ENCODE data around the gene SLC44A4.
"Not testable (repeated sequence)": the region's sequence is repeated elsewhere in the genome, so short reads cannot be mapped to it uniquely, and the experiment has no call there.

Gene SLC44A4

DNA sequence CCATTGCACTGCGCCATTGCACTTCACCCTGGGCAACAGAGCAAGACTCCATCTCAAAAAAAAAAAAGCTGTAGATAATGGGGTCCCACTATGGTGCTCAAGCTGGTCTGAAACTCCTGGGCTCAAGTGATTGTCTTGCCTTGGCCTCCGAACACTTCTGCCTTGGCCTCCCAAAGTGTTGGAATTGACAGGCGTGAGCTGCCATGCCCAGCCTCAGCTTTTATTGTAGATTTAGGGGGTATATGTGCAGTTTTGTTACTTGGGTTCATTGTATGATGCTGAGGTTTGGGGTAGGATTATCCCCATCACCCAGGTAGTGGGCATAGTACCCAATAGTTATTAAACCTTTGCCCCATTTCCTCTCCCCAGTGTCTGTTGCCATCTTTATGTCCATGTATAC lies 39.8 kb downstream of the SLC44A4 start:
- Histone ChIP-seq H3K4me3 (ENCODE audit: low read length) (no peak overlapping the region), H3K9me3 (ENCODE audit: control insufficient read depth, insufficient read depth, low read length) (no peaks in the 10 kb centered on the region), H3K4me1 (ENCODE audit: control insufficient read depth, insufficient read depth, low read length) (no peaks in the 10 kb centered on the region), H3K27ac (ENCODE audit: low read length) (no peak overlapping the region), H3K36me3 (ENCODE audit: control insufficient read depth, insufficient read depth, low read length) (peaks cover 29% of the 10 kb centered on the region; the same call in 1 of the 2 replicates), H3K27me3 (ENCODE audit: control insufficient read depth, insufficient read depth, low read length) (no peaks in the 10 kb centered on the region)
- WGBS (ENCODE audit: insufficient coverage, insufficient read length), result no CpG with 5 or more reads among the region's 3 CpGs
- DNase-seq (ENCODE audit: low read depth, low spot score), result no peak

DNA sequence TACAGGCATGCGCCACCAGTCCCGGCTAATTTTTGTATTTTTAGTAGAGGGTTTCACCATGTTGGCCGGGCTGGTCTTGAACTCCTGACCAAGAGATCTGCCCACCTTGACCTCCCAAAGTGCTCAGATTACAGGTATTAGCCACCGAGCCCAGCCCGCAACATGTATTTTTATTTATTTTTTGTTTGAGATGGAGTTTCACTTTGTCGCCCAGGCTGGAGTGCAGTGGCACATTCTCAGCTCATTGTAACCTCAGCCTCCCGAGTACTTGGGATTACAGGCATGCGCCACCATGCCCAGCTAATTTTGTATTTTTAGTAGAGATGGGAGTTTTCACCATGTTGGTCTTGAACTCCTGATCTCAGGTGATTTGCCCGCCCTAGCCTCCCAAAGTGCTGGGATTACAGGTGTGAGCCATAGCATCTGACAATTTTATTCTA lies 40.7 kb downstream of the SLC44A4 start:
- H3K4me3 ChIP-seq (ENCODE audit: low read length); H3K9me3 ChIP-seq (ENCODE audit: control insufficient read depth, insufficient read depth, low read length); DNase-seq (ENCODE audit: low read depth, low spot score); H3K27ac ChIP-seq (ENCODE audit: low read length); H3K4me1 ChIP-seq (ENCODE audit: control insufficient read depth, insufficient read depth, low read length); H3K27me3 ChIP-seq (ENCODE audit: control insufficient read depth, insufficient read depth, low read length): not testable (repeated sequence)
- H3K36me3 ChIP-seq (ENCODE audit: control insufficient read depth, insufficient read depth, low read length), result peaks cover 29% of the 10 kb centered on the region; the same call in 1 of the 2 replicates
- no CpG with 5 or more reads among the region's 9 CpGs for WGBS (ENCODE audit: insufficient coverage, insufficient read length)

DNA sequence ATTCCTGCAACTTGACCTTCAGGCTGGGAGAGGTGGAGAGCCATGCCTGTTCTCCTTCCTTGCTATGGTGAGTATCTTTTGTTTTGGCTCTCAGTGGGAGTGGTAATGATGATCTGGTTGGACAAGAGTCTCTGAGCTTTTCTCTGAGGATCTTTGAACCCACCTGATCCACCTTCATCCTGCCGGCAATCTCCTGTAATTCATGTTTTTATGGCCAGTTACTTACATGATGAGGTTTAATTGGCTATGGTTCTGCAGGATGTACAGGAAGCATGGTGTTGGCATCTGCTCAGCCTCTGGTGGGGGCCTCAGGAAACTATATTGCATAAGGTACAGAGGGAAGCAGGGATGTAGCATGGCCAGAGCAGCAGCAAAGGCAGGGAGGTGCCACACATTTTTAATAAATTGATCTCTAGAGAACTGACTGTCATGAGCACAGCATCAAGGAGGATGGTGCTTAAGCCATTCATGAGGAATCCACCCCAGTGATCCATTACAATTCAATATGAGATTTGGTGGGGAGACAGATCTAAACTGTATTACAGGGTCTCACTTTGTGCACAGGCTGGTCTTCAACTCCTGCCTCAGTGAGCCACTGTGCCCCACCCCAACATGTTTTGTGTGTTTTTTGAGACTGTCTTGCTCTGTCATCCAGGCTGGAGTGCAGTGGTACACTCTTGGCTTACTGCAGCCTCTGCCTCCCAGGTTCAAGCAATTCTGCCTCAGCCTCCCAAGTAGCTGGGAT lies 41.3 kb downstream of the SLC44A4 start:
- WGBS (ENCODE audit: insufficient coverage, insufficient read length), result no CpG with 5 or more reads among the region's 1 CpG
- Histone ChIP-seq H3K27ac (ENCODE audit: low read length) (no peak overlapping the region), H3K9me3 (ENCODE audit: control insufficient read depth, insufficient read depth, low read length) (no peaks in the 10 kb centered on the region), H3K4me1 (ENCODE audit: control insufficient read depth, insufficient read depth, low read length) (no peaks in the 10 kb centered on the region), H3K36me3 (ENCODE audit: control insufficient read depth, insufficient read depth, low read length) (peaks cover 29% of the 10 kb centered on the region; the same call in 1 of the 2 replicates), H3K4me3 (ENCODE audit: low read length) (peak overlapping the region; percentile 98; the same call in 1 of the 2 replicates), H3K27me3 (ENCODE audit: control insufficient read depth, insufficient read depth, low read length) (no peaks in the 10 kb centered on the region)
- DNase-seq (ENCODE audit: low read depth, low spot score), result no peak

DNA sequence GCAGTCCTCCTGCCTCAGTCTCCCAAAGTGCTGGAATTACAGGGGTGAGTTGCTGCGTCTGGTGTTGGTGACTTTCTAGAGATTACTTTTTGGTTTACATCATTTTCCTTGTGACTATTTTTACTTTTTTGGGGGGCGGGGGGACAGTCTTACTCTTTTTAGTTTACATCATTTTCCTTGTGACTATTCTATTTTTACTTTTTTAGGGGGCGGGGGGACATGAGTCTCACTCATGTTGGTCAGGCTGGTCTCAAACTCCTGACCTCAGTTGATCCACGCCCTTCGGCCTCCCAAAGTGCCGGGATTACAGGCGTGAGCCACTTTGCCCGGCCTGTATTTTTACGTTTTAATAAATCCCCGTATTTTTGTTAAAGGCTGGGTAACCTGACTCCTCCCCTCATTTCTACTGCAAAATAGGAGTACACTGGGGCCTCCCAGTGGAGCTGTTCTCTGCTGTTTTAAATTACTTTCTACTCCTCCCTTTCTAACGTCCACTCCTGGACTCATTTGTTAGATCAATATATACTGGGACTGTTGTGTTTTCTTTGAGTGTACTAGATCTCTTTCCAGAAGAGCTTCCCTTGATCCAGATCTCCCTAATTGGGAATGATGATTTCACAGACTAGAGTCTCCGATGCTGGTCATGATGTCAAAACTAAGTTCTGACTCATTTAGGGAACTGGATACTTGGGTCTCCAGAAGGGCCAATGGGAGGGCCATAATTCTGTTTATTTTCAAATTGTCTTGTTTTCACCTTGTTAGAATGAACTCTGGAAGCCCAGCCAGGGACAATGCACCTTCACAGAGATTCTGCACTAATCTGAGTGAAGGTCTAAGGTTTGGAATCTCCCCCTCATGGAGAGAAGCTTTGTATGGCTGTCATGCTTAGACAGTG lies 42.1 kb downstream of the SLC44A4 start:
- no peaks in the 10 kb centered on the region for H3K9me3 ChIP-seq (ENCODE audit: control insufficient read depth, insufficient read depth, low read length)
- no peaks in the 10 kb centered on the region for H3K4me1 ChIP-seq (ENCODE audit: control insufficient read depth, insufficient read depth, low read length)
- DNase-seq (ENCODE audit: low read depth, low spot score), result no peak
- WGBS (ENCODE audit: insufficient coverage, insufficient read length), result no CpG with 5 or more reads among the region's 12 CpGs
- H3K36me3 ChIP-seq (ENCODE audit: control insufficient read depth, insufficient read depth, low read length), result peaks cover 29% of the 10 kb centered on the region; the same call in 1 of the 2 replicates
- no peaks in the 10 kb centered on the region for H3K27me3 ChIP-seq (ENCODE audit: control insufficient read depth, insufficient read depth, low read length)
- no peak overlapping the region for H3K27ac ChIP-seq (ENCODE audit: low read length)
- H3K4me3 ChIP-seq (ENCODE audit: low read length), result peak overlapping the region; percentile 98; the same call in 1 of the 2 replicates

DNA sequence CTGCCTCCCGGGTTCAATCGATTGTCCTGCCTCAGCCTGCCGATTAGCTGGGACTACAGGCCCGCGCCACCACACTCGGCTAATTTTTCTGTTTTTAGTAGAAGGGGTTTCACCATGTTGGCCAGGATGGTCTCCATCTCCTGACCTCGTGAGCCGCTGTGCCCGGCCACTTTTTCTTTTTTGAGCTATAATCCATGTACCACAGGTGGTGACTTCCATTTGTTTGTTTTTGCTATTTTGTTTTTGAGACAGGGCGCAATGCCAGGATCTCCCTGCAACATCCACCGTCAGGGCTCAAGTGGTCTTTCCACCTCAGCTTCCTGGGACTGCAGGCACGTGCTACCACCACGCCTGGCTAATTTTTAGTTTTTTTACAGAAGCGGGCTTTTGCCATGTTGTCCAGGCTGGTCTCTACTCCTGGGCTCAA lies 42.7 kb downstream of the SLC44A4 start:
- Histone ChIP-seq H3K27ac (ENCODE audit: low read length) (no peak overlapping the region), H3K4me1 (ENCODE audit: control insufficient read depth, insufficient read depth, low read length) (no peaks in the 10 kb centered on the region), H3K27me3 (ENCODE audit: control insufficient read depth, insufficient read depth, low read length) (no peaks in the 10 kb centered on the region), H3K9me3 (ENCODE audit: control insufficient read depth, insufficient read depth, low read length) (no peaks in the 10 kb centered on the region), H3K4me3 (ENCODE audit: low read length) (peak overlapping the region; percentile 98), H3K36me3 (ENCODE audit: control insufficient read depth, insufficient read depth, low read length) (peaks cover 29% of the 10 kb centered on the region; the same call in 1 of the 2 replicates)
- DNase-seq (ENCODE audit: low read depth, low spot score), result no peak
- no CpG with 5 or more reads among the region's 14 CpGs for WGBS (ENCODE audit: insufficient coverage, insufficient read length)

DNA sequence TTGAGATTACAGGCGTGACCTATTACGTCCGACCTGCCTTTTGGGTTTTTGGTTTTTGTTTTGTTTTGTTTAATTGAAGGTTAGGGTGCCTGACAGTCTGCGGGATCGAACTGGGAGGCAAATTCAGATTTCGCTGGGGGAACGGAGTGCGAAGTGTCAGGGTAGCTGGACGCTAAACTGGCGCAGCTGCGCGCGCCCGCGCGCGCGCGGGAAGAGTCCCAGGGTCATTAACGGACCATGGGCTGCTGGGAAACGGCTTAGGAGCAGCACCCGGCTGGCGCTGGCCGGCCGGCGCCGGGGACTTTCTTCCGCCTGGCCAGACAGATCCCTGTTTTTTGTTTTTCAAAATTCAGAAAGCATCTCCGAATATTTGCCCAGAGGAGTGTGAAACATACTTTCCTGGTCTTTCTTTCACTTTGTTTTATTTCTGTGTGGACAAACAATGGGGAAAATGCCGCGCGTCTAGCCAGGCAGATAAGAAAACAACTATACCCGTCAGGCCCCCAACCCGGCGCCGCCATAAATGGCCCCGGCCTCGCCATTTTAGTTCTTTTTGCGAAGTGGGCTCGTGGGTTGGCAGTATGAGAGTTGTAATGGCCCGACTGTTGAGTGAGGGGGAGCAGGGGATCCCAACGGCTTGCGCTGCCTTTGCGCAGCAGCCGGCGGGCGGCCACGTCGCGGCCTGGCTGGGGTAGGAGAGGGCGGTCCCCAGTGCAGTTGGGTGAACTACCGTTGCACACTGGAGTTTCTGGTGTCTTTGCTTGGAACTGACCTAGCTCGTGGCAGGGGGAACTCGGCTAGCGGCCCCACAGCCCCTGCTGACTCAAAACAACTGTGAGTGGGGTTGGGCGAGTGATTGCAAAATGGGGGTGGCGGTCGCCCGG lies 44.2 kb downstream of the SLC44A4 start:
- H3K27me3 ChIP-seq (ENCODE audit: control insufficient read depth, insufficient read depth, low read length), result no peaks in the 10 kb centered on the region
- no peak overlapping the region for H3K27ac ChIP-seq (ENCODE audit: low read length)
- no peaks in the 10 kb centered on the region for H3K4me1 ChIP-seq (ENCODE audit: control insufficient read depth, insufficient read depth, low read length)
- peak overlapping the region; percentile 98 for H3K4me3 ChIP-seq (ENCODE audit: low read length)
- DNase-seq (ENCODE audit: low read depth, low spot score), result no peak
- no CpG with 5 or more reads among the region's 59 CpGs for WGBS (ENCODE audit: insufficient coverage, insufficient read length)
- H3K36me3 ChIP-seq (ENCODE audit: control insufficient read depth, insufficient read depth, low read length), result peaks cover 24% of the 10 kb centered on the region; the same call in 1 of the 2 replicates
- no peaks in the 10 kb centered on the region for H3K9me3 ChIP-seq (ENCODE audit: control insufficient read depth, insufficient read depth, low read length)

DNA sequence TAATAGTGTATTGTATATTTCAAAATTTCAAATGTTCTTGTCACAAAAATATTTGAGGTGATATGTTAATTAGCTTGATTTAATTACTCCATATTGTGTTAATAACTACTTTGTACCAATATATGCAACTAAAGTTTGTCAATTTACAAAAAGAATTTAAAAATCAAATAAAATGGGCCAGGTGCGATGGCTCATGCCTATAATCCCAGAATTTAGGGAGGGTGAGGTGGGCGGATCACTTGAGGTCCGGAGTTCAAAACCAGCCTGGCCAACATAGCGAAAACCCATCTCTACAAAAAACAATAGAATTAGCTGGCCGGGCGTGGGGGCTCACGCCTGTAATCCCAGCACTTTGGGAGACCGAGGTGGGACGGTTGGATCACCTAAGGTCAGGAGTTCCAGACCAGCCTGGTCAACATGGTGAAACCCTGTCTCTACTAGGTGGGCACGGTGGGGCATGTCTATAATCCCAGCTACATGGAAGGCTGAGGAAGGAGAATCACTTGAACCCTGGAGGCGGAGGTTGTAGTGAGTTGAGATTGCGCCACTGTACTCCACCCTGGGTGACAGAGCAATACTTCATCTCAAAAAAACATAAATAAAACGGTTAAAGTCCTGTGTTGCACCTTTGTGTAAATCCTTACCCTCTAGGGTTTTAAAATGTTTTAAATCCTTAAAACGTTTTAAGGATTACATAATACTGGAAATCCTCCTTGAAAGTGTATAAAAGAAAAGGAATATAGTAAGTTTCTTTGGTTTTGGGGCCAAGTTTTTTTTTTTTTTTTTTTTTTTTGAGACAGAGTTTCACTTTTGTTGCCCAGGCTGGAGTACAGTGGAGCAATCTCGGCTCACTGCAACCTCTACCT lies 47.2 kb downstream of the SLC44A4 start:
- H3K4me1 ChIP-seq (ENCODE audit: control insufficient read depth, insufficient read depth, low read length), result no peaks in the 10 kb centered on the region
- no peaks in the 10 kb centered on the region for H3K27me3 ChIP-seq (ENCODE audit: control insufficient read depth, insufficient read depth, low read length)
- no CpG with 5 or more reads among the region's 15 CpGs for WGBS (ENCODE audit: insufficient coverage, insufficient read length)
- DNase-seq (ENCODE audit: low read depth, low spot score), result no peak
- no peak overlapping the region for H3K4me3 ChIP-seq (ENCODE audit: low read length)
- no peaks in the 10 kb centered on the region for H3K9me3 ChIP-seq (ENCODE audit: control insufficient read depth, insufficient read depth, low read length)
- peaks cover 2% of the 10 kb centered on the region; the same call in 1 of the 2 replicates for H3K36me3 ChIP-seq (ENCODE audit: control insufficient read depth, insufficient read depth, low read length)
- no peak overlapping the region for H3K27ac ChIP-seq (ENCODE audit: low read length)

DNA sequence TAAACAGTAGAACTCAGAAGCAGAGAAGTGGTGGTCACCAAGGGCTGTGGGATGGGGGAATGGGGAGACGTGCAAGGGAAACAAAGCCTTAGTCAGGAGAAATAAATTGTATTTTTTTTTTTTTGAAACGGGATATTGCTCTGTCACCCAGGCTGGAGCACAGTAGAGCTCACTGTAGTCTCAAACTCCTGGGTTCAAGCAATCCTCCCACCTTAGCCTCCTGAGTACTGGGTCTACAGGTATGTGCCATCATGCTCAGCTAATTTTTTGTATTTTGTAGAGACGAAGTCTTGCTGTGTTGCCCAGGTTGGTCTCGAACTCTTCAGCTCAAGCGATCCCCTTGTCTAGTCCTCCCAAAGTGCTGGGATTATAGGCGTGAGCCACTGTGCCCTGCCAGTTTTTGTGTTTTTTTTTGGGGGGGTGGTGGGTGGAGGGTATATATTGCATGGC lies 47.9 kb downstream of the SLC44A4 start:
- DNase-seq (ENCODE audit: low read depth, low spot score), result no peak
- peaks cover 1% of the 10 kb centered on the region; the same call in 1 of the 2 replicates for H3K36me3 ChIP-seq (ENCODE audit: control insufficient read depth, insufficient read depth, low read length)
- H3K9me3 ChIP-seq (ENCODE audit: control insufficient read depth, insufficient read depth, low read length), result no peaks in the 10 kb centered on the region
- no peak overlapping the region for H3K27ac ChIP-seq (ENCODE audit: low read length)
- WGBS (ENCODE audit: insufficient coverage, insufficient read length), result no CpG with 5 or more reads among the region's 6 CpGs
- H3K4me3 ChIP-seq (ENCODE audit: low read length), result peak overlapping the region; percentile 59; the same call in 1 of the 2 replicates
- no peaks in the 10 kb centered on the region for H3K27me3 ChIP-seq (ENCODE audit: control insufficient read depth, insufficient read depth, low read length)
- H3K4me1 ChIP-seq (ENCODE audit: control insufficient read depth, insufficient read depth, low read length), result no peaks in the 10 kb centered on the region; the same call in 1 of the 2 replicates

DNA sequence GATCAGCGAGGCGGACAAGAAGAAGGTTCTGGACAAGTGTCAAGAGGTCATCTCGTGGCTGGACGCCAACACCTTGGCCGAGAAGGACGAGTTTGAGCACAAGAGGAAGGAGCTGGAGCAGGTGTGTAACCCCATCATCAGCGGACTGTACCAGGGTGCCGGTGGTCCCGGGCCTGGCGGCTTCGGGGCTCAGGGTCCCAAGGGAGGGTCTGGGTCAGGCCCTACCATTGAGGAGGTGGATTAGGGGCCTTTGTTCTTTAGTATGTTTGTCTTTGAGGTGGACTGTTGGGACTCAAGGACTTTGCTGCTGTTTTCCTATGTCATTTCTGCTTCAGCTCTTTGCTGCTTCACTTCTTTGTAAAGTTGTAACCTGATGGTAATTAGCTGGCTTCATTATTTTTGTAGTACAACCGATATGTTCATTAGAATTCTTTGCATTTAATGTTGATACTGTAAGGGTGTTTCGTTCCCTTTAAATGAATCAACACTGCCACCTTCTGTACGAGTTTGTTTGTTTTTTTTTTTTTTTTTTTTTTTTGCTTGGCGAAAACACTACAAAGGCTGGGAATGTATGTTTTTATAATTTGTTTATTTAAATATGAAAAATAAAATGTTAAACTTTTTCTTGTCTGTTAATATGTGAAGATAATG lies 49.0 kb downstream of the SLC44A4 start:
- no peaks in the 10 kb centered on the region; the same call in 1 of the 2 replicates for H3K36me3 ChIP-seq (ENCODE audit: control insufficient read depth, insufficient read depth, low read length)
- no peak overlapping the region for H3K27ac ChIP-seq (ENCODE audit: low read length)
- H3K4me3 ChIP-seq (ENCODE audit: low read length), result peak overlapping the region; percentile 76; the same call in 1 of the 2 replicates
- no CpG with 5 or more reads among the region's 15 CpGs for WGBS (ENCODE audit: insufficient coverage, insufficient read length)
- H3K4me1 ChIP-seq (ENCODE audit: control insufficient read depth, insufficient read depth, low read length), result no peaks in the 10 kb centered on the region; the same call in 1 of the 2 replicates
- no peaks in the 10 kb centered on the region for H3K9me3 ChIP-seq (ENCODE audit: control insufficient read depth, insufficient read depth, low read length)
- DNase-seq (ENCODE audit: low read depth, low spot score), result no peak
- H3K27me3 ChIP-seq (ENCODE audit: control insufficient read depth, insufficient read depth, low read length), result no peaks in the 10 kb centered on the region
